ENCODE results near the gene SIGLEC1.

DNA sequence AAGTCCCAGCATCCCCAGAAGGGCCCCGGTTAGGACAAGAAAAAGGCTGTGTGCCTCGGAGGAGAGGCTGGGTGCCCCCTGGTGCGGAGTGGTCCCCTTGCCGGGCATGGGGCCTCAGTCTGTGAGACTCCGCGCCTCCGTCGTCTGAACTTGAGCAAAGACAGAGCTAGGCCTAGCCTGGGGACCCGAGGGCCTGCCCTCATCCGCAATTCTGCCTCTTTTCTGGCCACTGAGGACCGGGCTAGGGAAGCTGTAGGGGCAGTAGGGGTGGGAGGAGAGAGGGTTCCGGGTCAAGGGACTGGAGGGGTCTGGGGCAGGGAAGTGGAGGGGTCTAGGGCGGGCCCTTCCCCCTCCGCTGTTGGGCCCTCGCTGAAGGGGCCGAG, 19.5 kb upstream of the SIGLEC1 start:
- TF ChIP-seq, protein P1, sequence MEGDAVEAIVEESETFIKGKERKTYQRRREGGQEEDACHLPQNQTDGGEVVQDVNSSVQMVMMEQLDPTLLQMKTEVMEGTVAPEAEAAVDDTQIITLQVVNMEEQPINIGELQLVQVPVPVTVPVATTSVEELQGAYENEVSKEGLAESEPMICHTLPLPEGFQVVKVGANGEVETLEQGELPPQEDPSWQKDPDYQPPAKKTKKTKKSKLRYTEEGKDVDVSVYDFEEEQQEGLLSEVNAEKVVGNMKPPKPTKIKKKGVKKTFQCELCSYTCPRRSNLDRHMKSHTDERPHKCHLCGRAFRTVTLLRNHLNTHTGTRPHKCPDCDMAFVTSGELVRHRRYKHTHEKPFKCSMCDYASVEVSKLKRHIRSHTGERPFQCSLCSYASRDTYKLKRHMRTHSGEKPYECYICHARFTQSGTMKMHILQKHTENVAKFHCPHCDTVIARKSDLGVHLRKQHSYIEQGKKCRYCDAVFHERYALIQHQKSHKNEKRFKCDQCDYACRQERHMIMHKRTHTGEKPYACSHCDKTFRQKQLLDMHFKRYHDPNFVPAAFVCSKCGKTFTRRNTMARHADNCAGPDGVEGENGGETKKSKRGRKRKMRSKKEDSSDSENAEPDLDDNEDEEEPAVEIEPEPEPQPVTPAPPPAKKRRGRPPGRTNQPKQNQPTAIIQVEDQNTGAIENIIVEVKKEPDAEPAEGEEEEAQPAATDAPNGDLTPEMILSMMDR (IDR thresholded peaks at IDR 0.05; ENCODE audit: insufficient read depth, low read depth, low read length), result no peak
- TF ChIP-seq EZH2 (IDR thresholded peaks at IDR 0.05; ENCODE audit: insufficient read depth, low read length), result no peak

Data from astrocyte (in vitro differentiated cells and primary cell).